Measurements from ENCODE around the gene TMEM163.
A peak's percentile ranks its signal among the peaks of the same experiment; 100 is the strongest.

TMEM163 gene

GRCh38 chr2:134425724-134426496 is 292.9 kb downstream of the TMEM163 start:
- DNase-seq, result no peak

GRCh38 chr2:134421556-134422328 is 297.1 kb downstream of the TMEM163 start:
- DNase-seq, result no peak

GRCh38 chr2:134420920-134421319 is 297.9 kb downstream of the TMEM163 start:
- DNase-seq, result no peak

- DNase-seq, result no peak
These were observed 298.5 kb downstream of the TMEM163 start for GRCh38 chr2:134420259-134420658.

GRCh38 chr2:134417968-134418582 is 300.7 kb downstream of the TMEM163 start:
- no peak for DNase-seq

GRCh38 chr2:134416637-134417036 is 302.2 kb downstream of the TMEM163 start:
- no peak for DNase-seq

- no peak for DNase-seq
These were observed 302.8 kb downstream of the TMEM163 start for GRCh38 chr2:134416018-134416417.

GRCh38 chr2:134413912-134414311 is 304.9 kb downstream of the TMEM163 start:
- no peak for DNase-seq

- no peak for DNase-seq
These were observed 305.4 kb downstream of the TMEM163 start for GRCh38 chr2:134413430-134413829.

GRCh38 chr2:134412639-134412999 is 306.2 kb downstream of the TMEM163 start:
- no peak for DNase-seq

- DNase-seq, result peak; percentile 37 to 76 (median 56)
These were observed 306.8 kb downstream of the TMEM163 start for GRCh38 chr2:134411828-134412638.

GRCh38 chr2:134411279-134411827 is 307.4 kb downstream of the TMEM163 start:
- DNase-seq, result no peak

- no peak for DNase-seq
These were observed 308.0 kb downstream of the TMEM163 start for GRCh38 chr2:134410831-134411231.

GRCh38 chr2:134410006-134410405 is 308.8 kb downstream of the TMEM163 start:
- DNase-seq, result no peak

GRCh38 chr2:134408791-134409190 is 310.0 kb downstream of the TMEM163 start:
- no peak for DNase-seq

- DNase-seq, result no peak
These were observed 310.4 kb downstream of the TMEM163 start for GRCh38 chr2:134408386-134408785.

GRCh38 chr2:134407154-134407890 is 311.5 kb downstream of the TMEM163 start:
- DNase-seq, result no peak

GRCh38 chr2:134406736-134407135 is 312.1 kb downstream of the TMEM163 start:
- no peak for DNase-seq

- no peak for DNase-seq
These were observed 312.5 kb downstream of the TMEM163 start for GRCh38 chr2:134406311-134406710.

Measured in stimulated activated naive CD4-positive, alpha-beta T cell (primary cell).